Heart left ventricle (tissue), 13 donors: Measurements from ENCODE around the gene C11orf91.

ENCODE experiments used
- POLR2A ChIP-seq, 2 donors: fragments of 450-650 bp; IDR thresholded peaks; one replicate each; pipeline ENCODE4 v1.6.1; 2017; ENCODE audit warnings: antibody characterized with exemption in 2 of 2, mild to moderate bottlenecking in 2 of 2, moderate library complexity in 2 of 2
- TF ChIP-seq, protein P1 (sequence below), 12 donors: fragments of 200-600 bp; sonication (generic) in 4 of 12; IDR thresholded peaks; one replicate each; pipeline versions ENCODE4 v1.5.0 to v1.8.0; 2018 to 2022; ENCODE audit warnings: antibody characterized with exemption in 12 of 12, mild to moderate bottlenecking in 5 of 12
- donor health status: ischemic (EF 13 %, LVEDD 7.1; RV severe dilation, severe dysfunction).
- donor health status: DM: no; HTN: yes; CAD: no.
- donor health status: DM: no; HTN: no; CAD: no.
- donor health status: ischemic (EF 25% LVEDD 6.9; RV normal size, moderate dysfunction).
- donor health status: ischemic (EF 25% LVEDD 5.7; RV mildly dilated, moderate dysfunction).
- donor health status: ischemic (EF 35%, LVEDD 5.7; RV mildly dilated, moderate dysfunction).
- donor health status: nonischemic (EF 11% LVEDD 7.7; RV severe dilation, severe dysfunction).
- donor health status: DM: yes; HTN: yes; CAD: no.
- donor health status: PGD.
- donor health status: ischemic (EF 29% LVEDD 5.4; RV normal size, mild dysfunction).
- donor health status: nonischemic (EF 23%, LVEDD 6.1; RV moderate dilation, normal function).

DNA sequence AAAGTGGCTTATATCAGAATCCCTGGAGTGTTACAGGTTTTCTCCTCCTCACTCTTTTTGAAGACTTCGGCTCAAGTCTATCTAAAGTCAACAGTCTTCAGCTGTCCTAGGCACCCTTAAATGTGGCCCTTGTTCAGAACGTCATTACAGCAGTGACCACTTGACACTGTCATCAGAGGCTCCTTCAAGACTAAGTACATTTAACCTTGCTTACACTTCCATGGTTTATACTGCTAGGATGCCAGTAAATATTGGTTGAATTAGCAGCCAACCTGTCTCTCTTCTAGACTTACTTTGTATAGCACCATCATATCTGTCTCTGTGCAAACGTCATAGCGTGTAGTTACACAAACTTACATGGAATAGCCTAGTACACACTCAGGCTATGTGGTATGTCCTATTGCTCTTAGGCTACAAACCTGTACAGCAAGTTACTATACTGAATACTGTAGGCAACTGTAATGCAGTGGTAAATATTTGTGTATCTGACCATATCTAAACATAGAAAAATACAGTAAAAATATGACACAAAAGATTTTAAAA, 13.3 kb upstream of the C11orf91 start:
- TF ChIP-seq, protein P1, sequence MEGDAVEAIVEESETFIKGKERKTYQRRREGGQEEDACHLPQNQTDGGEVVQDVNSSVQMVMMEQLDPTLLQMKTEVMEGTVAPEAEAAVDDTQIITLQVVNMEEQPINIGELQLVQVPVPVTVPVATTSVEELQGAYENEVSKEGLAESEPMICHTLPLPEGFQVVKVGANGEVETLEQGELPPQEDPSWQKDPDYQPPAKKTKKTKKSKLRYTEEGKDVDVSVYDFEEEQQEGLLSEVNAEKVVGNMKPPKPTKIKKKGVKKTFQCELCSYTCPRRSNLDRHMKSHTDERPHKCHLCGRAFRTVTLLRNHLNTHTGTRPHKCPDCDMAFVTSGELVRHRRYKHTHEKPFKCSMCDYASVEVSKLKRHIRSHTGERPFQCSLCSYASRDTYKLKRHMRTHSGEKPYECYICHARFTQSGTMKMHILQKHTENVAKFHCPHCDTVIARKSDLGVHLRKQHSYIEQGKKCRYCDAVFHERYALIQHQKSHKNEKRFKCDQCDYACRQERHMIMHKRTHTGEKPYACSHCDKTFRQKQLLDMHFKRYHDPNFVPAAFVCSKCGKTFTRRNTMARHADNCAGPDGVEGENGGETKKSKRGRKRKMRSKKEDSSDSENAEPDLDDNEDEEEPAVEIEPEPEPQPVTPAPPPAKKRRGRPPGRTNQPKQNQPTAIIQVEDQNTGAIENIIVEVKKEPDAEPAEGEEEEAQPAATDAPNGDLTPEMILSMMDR (IDR thresholded peaks at IDR 0.05) = no peak
- no peak for TF ChIP-seq POLR2A (IDR thresholded peaks at IDR 0.05)
